Fibroblast of lung (primary cell): ENCODE measurements around the gene PEPD.

ENCODE experiments used
- EZH2 ChIP-seq: IDR thresholded peaks from 2 replicates; pipeline ENCODE4 v1.5.1; 2012; ENCODE audit warnings: low read length, control low read depth, mild to moderate bottlenecking; ENCODE audit errors: missing control alignments
- TF ChIP-seq, protein P1 (sequence below), 2 donors: IDR thresholded peaks in 1 of 2; conservative IDR thresholded peaks in 1 of 2; 1 replicate in 1 of 2; 2 replicates in 1 of 2; pipeline ENCODE4 v1.5.1; 2011 to 2012; ENCODE audit warnings: low read length in 2 of 2, control low read depth in 1 of 2, inconsistent platforms in 1 of 2, low read depth in 1 of 2, mild to moderate bottlenecking in 1 of 2

DNA sequence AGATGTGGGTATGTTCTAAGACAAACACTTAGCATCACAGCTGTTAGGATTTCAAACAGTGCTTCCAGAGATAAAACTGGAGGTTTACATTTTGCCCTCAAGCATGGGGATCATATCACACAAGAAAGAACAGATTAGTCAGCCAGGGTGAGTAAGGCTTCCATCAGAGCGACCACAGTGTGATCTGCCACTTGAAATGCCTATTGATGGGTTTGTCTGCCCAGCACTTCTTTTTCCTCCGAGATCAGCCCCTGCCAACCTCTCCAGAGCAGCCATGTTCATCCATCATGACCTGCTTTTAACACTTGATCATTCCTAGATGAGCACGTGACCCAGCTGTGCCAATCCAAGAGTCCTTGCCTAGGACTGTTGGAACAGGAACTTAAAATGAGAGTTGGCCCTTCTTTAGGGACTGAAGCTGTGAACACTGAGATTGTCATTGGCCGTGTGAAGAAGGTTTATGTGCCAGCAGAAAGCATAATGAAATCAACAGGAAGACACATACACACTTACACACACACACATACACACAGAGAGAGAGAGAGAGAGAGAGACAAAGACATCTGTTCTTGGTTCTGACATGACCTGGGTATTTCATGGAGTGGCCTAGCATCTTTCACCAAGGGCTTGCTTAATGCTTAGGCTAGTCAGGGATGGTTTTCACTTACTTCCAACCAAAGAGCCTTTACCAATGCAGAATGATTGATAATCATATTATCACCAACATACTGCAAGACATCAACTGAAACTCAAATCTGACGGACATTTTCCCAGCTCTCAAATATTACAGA lies 153.3 kb downstream of the PEPD start:
- TF ChIP-seq, protein P1, sequence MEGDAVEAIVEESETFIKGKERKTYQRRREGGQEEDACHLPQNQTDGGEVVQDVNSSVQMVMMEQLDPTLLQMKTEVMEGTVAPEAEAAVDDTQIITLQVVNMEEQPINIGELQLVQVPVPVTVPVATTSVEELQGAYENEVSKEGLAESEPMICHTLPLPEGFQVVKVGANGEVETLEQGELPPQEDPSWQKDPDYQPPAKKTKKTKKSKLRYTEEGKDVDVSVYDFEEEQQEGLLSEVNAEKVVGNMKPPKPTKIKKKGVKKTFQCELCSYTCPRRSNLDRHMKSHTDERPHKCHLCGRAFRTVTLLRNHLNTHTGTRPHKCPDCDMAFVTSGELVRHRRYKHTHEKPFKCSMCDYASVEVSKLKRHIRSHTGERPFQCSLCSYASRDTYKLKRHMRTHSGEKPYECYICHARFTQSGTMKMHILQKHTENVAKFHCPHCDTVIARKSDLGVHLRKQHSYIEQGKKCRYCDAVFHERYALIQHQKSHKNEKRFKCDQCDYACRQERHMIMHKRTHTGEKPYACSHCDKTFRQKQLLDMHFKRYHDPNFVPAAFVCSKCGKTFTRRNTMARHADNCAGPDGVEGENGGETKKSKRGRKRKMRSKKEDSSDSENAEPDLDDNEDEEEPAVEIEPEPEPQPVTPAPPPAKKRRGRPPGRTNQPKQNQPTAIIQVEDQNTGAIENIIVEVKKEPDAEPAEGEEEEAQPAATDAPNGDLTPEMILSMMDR (conservative IDR thresholded peaks at IDR 0.05 in 1 of 2, IDR thresholded peaks at IDR 0.05 in 1 of 2; ENCODE audit: low read depth in 1 of 2, low read length in 2 of 2), result no peak
- TF ChIP-seq EZH2, result no peak
